ENCODE data around the gene STRA8. TPM values are rescaled to one million over a fixed set of nuclear protein-coding genes. Genes with fewer than 3 reads are reported as not detected.

The STRA8 gene
- total RNA-seq, 1 donor from 2014 or later: not detected

GRCh38 chr7:135245226-135246190, 11.9 kb downstream of the STRA8 start:
- no peak for TF ChIP-seq CTCF (conservative IDR thresholded peaks at IDR 0.05; ENCODE audit: low read depth, low read length)
- DNase-seq (ENCODE audit: low read depth): no peak
- H3K4me3 ChIP-seq (ENCODE audit: low read depth, low read length): no peak overlapping the region

- no peak overlapping the region for H3K4me3 ChIP-seq (ENCODE audit: low read depth, low read length)
- TF ChIP-seq CTCF (conservative IDR thresholded peaks at IDR 0.05; ENCODE audit: low read depth, low read length): no peak
- no peak for DNase-seq (ENCODE audit: low read depth)
Observed at GRCh38 chr7:135246191-135246825, 12.7 kb downstream of the STRA8 start.

GRCh38 chr7:135247746-135248471, 14.3 kb downstream of the STRA8 start:
- no peak for TF ChIP-seq CTCF (conservative IDR thresholded peaks at IDR 0.05; ENCODE audit: low read depth, low read length)

GRCh38 chr7:135248546-135248945, 14.9 kb downstream of the STRA8 start:
- TF ChIP-seq CTCF (conservative IDR thresholded peaks at IDR 0.05; ENCODE audit: low read depth, low read length): no peak
- no peak for DNase-seq (ENCODE audit: low read depth)
- H3K4me3 ChIP-seq (ENCODE audit: low read depth, low read length): no peak overlapping the region

More at GRCh38 chr7:135247746-135248471, 14.3 kb downstream of the STRA8 start:
- DNase-seq (ENCODE audit: low read depth): no peak
- H3K4me3 ChIP-seq (ENCODE audit: low read depth, low read length): no peak overlapping the region

GRCh38 chr7:135251496-135252391, 18.1 kb downstream of the STRA8 start:
- no peak for DNase-seq (ENCODE audit: low read depth)
- TF ChIP-seq CTCF (conservative IDR thresholded peaks at IDR 0.05; ENCODE audit: low read depth, low read length): no peak
- H3K4me3 ChIP-seq (ENCODE audit: low read depth, low read length): no peak overlapping the region
